ENCODE measurements around the gene CDH10.

Gene CDH10

DNA sequence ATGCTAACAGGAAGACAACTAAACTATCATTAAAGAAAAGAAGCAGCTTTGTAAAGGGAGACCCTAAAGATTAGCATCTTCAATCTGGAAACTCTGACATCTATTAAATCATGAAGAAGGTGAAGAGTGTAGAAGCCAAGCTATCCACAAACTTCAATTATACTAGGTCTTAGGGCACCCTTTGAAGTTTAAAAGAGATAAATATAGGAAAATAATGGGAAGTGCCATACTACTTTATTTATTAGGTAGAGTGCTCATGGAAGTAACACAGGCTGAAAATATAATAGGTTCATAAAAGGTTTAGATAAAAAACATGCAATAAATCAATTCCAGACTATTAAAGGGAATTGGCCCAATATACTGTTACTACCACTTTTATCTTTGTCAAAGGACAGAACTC, 19.9 kb downstream of the CDH10 start:
- no peak overlapping the region for H3K4me3 Mint-ChIP-seq
- H3K9me3 Mint-ChIP-seq, result no peaks in the 10 kb centered on the region
- H3K27me3 Mint-ChIP-seq (ENCODE audit: low read depth), result no peaks in the 10 kb centered on the region
- no peaks in the 10 kb centered on the region for H3K4me1 Mint-ChIP-seq (ENCODE audit: low read depth)
- no peak overlapping the region for H3K27ac Mint-ChIP-seq
- no peaks in the 10 kb centered on the region for H3K36me3 Mint-ChIP-seq (ENCODE audit: low read depth)

DNA sequence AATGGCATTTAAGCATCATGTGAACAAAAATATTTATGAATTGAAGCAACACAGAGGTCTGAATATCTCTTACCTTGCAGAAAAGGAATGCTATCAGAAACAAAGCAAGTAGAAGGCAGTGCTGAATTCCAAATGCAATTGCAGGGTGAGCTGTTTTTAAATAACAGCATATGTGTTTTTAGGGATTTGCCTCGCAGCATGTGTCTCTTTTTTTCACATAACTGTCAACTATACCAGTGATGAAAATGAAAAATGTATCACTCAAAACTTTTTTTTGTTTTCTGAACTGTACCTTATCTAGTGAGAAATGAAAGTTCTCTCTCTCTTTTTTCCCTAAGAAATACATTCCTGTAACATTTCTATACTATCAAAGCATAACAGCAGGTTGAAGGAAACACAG, 21.2 kb downstream of the CDH10 start:
- Mint-ChIP-seq H3K4me3 (no peak overlapping the region), H3K36me3 (ENCODE audit: low read depth) (no peaks in the 10 kb centered on the region), H3K4me1 (ENCODE audit: low read depth) (no peaks in the 10 kb centered on the region), H3K9me3 (no peaks in the 10 kb centered on the region), H3K27me3 (ENCODE audit: low read depth) (no peaks in the 10 kb centered on the region), H3K27ac (no peak overlapping the region)

DNA sequence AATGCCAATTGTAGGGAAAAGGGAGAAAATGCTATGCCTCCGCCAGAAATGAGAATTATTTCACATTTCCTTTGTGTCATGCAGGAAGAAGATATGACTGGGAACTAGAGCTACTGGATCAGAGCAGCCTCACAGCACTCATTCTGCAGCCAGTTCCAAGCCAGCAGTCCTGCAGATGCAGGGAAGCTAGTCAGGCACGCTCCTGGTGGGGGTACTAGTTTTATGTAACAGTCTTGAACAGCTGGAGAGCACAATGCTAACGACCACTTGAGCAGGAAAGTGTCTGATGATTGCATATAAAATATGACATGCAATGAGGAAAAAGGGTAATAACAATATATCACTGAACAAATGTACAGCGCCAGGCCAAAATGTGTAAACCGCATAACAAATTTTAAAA, 21.7 kb downstream of the CDH10 start:
- Mint-ChIP-seq H3K4me1 (ENCODE audit: low read depth) (no peaks in the 10 kb centered on the region), H3K27ac (no peak overlapping the region), H3K9me3 (no peaks in the 10 kb centered on the region), H3K27me3 (ENCODE audit: low read depth) (no peaks in the 10 kb centered on the region), H3K4me3 (no peak overlapping the region), H3K36me3 (ENCODE audit: low read depth) (no peaks in the 10 kb centered on the region)

DNA sequence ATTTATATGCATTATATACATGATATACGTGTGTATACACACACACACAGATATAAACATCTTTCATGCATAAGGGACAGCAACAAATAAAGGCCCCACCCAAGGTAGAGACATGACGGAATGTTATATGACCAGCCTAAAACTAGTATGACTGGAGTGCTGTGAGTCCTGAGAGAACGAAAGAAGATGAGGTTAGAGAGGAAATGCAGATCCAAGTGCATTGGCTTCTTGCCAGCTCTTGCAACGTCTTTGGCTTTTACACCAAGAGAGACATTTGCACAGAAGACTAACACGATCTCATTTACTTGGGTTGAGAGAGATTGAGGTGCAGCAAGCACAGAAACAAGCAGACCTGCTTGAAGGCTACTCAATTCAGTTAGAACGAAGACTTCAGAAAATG, 23.0 kb downstream of the CDH10 start:
- no peaks in the 10 kb centered on the region for H3K9me3 Mint-ChIP-seq
- H3K4me3 Mint-ChIP-seq, result no peak overlapping the region
- H3K27me3 Mint-ChIP-seq (ENCODE audit: low read depth), result no peaks in the 10 kb centered on the region
- H3K36me3 Mint-ChIP-seq (ENCODE audit: low read depth), result no peaks in the 10 kb centered on the region
- H3K4me1 Mint-ChIP-seq (ENCODE audit: low read depth), result no peaks in the 10 kb centered on the region
- H3K27ac Mint-ChIP-seq, result no peak overlapping the region

DNA sequence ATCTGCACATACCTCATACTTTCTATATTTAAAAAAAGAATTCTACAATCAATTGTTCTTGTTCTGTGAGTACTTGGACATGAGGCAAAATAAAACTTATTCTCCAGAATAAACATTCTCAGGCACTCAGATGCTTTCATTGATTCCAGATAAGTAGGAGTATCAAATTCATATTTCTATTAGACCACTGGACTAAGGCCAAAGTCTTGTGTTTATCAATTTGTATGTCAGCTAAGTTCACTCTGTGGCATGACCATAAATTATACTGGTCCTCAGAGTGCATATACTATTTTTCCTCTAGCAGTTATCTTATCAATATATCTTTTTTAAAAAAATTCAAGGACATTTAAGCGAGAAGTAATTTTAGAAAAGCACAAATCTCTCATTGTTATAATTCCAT, 28.2 kb downstream of the CDH10 start:
- H3K4me3 Mint-ChIP-seq, result no peak overlapping the region
- no peaks in the 10 kb centered on the region for H3K36me3 Mint-ChIP-seq (ENCODE audit: low read depth)
- no peaks in the 10 kb centered on the region for H3K27me3 Mint-ChIP-seq (ENCODE audit: low read depth)

DNA sequence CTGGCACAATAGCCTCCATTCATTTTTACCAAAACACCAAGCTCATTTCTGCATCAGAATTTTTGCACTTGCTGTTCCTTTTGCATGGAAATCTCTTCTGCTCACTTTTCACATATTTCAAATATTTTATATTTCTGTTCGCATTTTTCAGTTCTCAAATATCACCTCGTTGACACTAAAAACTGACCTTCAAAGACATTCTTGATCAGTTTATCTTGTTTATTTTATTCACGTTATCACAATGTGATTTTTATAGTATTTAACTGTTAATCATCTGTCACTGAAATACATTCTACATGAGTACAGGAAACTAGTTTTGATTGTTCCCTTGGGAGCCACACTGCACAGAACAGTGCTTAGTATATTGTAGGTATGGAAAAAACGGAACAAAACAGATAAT, 29.6 kb downstream of the CDH10 start:
- no peaks in the 10 kb centered on the region for H3K27me3 Mint-ChIP-seq (ENCODE audit: low read depth)

More for the DNA sequence above, 28.2 kb downstream of the CDH10 start:
- H3K9me3 Mint-ChIP-seq, result peaks cover 6% of the 10 kb centered on the region
- no peak overlapping the region for H3K27ac Mint-ChIP-seq
- no peaks in the 10 kb centered on the region for H3K4me1 Mint-ChIP-seq (ENCODE audit: low read depth)

DNA sequence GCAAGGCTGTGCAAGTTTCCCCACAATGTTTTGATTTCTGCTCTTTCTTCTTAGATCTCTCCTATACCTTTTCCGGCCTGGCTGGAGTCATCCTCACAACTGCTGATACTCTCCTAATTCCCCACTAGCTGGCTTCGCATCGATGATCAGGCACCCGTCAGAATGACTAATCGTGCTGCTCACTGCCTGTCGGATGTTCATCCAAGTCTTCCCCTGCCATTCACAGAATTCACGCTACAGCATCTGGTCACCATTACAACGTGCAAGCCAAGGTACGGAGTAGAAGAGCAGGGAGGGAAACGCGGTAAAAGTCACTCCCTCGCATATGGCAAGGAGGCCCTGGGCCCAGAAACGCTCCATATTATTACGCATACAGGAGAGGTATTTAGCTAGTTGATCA, 35.1 kb downstream of the CDH10 start:
- Mint-ChIP-seq H3K36me3 (ENCODE audit: low read depth) (no peaks in the 10 kb centered on the region), H3K27me3 (ENCODE audit: low read depth) (no peaks in the 10 kb centered on the region), H3K27ac (no peak overlapping the region), H3K4me3 (no peak overlapping the region), H3K9me3 (peaks cover 20% of the 10 kb centered on the region), H3K4me1 (ENCODE audit: low read depth) (no peaks in the 10 kb centered on the region)

More for the DNA sequence above, 29.6 kb downstream of the CDH10 start:
- Mint-ChIP-seq H3K4me1 (ENCODE audit: low read depth) (no peaks in the 10 kb centered on the region), H3K9me3 (peaks cover 8% of the 10 kb centered on the region), H3K27ac (no peak overlapping the region), H3K36me3 (ENCODE audit: low read depth) (no peaks in the 10 kb centered on the region), H3K4me3 (no peak overlapping the region)

DNA sequence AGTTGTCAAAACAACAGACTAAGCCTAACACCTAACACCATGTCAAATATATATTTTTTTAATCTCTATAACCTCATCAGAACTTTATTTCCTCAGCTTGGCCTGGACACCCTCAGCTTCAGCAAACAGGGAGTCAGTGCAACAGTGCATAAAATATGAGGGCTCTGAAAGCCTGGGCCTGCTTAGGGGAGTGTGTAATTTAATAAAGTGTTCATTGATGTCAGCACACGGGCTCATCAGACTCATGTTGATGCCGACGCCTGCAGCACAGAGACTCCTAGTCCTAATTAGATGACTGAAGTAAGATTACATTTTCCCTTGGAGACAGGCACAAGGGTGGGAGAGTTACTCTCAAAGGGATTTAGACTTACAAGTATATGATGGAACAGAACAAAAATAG, 37.8 kb downstream of the CDH10 start:
- Mint-ChIP-seq H3K27ac (no peak overlapping the region), H3K36me3 (ENCODE audit: low read depth) (no peaks in the 10 kb centered on the region), H3K9me3 (peaks cover 20% of the 10 kb centered on the region), H3K27me3 (ENCODE audit: low read depth) (no peaks in the 10 kb centered on the region), H3K4me1 (ENCODE audit: low read depth) (no peaks in the 10 kb centered on the region), H3K4me3 (no peak overlapping the region)

DNA sequence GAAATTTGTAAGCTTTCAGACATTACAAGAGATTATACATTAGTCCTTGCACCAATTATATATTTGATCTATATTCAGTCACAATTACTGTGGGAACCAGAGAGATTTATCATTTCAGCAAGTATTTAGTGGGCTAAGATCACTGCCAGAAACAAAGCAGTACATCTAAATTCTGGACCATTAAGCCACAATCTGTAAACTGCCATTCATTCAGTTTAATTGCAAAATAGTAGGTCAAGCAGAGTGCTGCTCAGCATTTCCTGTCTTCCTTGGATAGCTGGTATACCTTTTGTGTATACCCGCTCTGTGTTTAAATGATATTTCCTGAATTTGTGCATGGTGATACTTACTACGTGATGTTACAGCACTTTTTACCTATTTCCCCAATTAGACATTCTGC, 42.6 kb downstream of the CDH10 start:
- H3K4me1 Mint-ChIP-seq (ENCODE audit: low read depth), result no peaks in the 10 kb centered on the region

DNA sequence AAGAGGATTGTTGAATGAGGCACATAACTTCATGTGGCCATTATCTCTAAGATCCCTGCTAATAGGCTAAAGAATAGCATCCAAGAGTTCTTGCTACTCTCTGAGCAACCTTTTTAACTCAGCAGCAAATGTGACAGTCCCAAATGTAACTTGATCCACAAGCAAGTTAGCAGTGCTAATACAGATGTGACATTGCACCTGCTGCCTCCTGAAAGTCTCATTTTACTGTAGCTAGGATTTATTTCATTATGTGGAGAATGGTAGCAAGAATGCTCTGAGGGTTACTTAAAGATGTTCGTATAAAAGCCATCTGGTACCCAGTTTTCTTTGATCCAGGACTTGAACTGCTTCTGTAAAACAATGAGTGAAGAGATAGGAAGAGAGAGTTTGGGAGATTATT, 45.8 kb downstream of the CDH10 start:
- Mint-ChIP-seq H3K9me3 (peaks cover 17% of the 10 kb centered on the region), H3K36me3 (ENCODE audit: low read depth) (no peaks in the 10 kb centered on the region), H3K27me3 (ENCODE audit: low read depth) (no peaks in the 10 kb centered on the region), H3K4me3 (no peak overlapping the region), H3K4me1 (ENCODE audit: low read depth) (no peaks in the 10 kb centered on the region), H3K27ac (no peak overlapping the region)

More for the DNA sequence above, 42.6 kb downstream of the CDH10 start:
- no peaks in the 10 kb centered on the region for H3K27me3 Mint-ChIP-seq (ENCODE audit: low read depth)
- peaks cover 17% of the 10 kb centered on the region for H3K9me3 Mint-ChIP-seq
- no peaks in the 10 kb centered on the region for H3K36me3 Mint-ChIP-seq (ENCODE audit: low read depth)
- H3K27ac Mint-ChIP-seq, result no peak overlapping the region
- H3K4me3 Mint-ChIP-seq, result no peak overlapping the region

DNA sequence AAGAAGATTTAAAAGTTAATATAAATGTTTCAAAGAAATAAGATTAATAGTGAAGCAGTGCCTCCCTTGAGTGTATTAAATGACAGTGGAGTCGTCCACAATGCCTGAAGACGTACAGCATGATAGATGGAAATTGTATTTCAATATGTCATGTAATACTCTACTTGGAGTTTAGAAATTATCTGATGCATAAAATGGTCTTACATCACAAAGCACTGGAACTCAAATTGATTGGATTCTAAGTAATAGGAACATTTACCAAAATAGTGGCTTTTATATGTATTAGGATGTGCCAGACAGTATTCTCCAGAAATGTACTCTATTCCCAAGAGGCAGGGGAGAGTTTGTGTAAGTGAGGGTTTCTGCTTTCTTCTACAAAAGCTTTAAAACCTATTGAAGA, 49.4 kb downstream of the CDH10 start:
- Mint-ChIP-seq H3K9me3 (peaks cover 17% of the 10 kb centered on the region), H3K4me3 (no peak overlapping the region), H3K27ac (no peak overlapping the region), H3K27me3 (ENCODE audit: low read depth) (no peaks in the 10 kb centered on the region), H3K4me1 (ENCODE audit: low read depth) (no peaks in the 10 kb centered on the region), H3K36me3 (ENCODE audit: low read depth) (no peaks in the 10 kb centered on the region)

DNA sequence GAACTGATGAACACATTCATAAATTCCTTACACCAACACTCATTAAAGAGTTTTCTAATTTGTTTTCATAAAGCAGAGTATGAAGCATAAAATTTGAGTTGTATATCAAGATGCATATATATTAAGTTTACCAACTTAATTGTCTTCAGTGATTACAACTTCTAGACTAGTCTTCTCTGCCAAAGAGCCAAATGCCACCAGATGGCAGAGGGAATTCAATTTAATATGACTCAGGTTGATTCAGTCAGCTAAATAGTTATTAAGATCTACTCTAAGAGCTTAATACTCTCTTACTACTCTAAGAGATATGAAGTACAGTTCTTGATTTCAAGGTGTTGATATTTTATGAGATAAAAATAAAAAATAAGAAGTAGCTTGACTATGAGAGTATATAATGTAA, 53.4 kb downstream of the CDH10 start:
- no peak overlapping the region for H3K27ac Mint-ChIP-seq
- no peak overlapping the region for H3K4me3 Mint-ChIP-seq
- peaks cover 9% of the 10 kb centered on the region for H3K9me3 Mint-ChIP-seq
- H3K27me3 Mint-ChIP-seq (ENCODE audit: low read depth), result no peaks in the 10 kb centered on the region
- no peaks in the 10 kb centered on the region for H3K36me3 Mint-ChIP-seq (ENCODE audit: low read depth)
- H3K4me1 Mint-ChIP-seq (ENCODE audit: low read depth), result no peaks in the 10 kb centered on the region

DNA sequence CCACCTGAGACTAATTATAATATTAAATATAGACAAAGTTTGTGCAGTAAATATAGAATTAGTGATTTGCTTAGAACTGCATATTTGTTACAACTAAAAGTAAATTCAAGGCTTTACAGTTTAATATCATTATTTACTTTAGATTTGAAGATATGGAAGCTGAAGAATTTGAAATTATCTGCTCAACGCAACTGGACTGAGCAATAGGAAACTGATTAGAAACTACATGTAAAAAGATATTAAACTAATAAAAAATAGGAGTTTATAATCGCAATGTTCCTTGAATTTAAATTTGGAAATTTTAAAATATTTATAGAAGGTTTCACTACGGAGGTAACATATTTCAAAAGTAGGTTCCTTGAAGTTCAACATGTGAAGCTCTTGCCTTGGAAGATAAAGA, 55.2 kb downstream of the CDH10 start:
- no peaks in the 10 kb centered on the region for H3K36me3 Mint-ChIP-seq (ENCODE audit: low read depth)
- H3K4me3 Mint-ChIP-seq, result no peak overlapping the region
- no peaks in the 10 kb centered on the region for H3K27me3 Mint-ChIP-seq (ENCODE audit: low read depth)
- no peak overlapping the region for H3K27ac Mint-ChIP-seq
- peaks cover 12% of the 10 kb centered on the region for H3K9me3 Mint-ChIP-seq
- no peaks in the 10 kb centered on the region for H3K4me1 Mint-ChIP-seq (ENCODE audit: low read depth)

DNA sequence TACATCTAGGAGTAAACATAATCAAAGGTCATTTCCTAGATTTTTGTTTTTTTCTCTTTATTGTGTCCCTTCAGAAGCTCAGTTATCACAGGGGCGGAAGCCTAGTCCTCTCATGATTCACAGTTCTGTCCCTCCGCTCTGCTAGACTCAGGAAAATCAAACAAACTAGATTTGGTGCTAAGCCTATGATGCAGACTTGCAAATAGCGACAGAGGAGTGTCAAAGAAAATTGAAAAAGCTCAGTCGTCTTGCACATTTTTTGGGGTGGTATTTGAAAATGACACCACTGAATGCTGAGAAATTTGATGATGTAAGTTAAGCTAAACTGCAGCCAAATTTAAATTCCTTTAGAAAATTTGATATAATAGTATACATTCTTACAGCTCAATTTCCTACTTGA, 59.0 kb downstream of the CDH10 start:
- Mint-ChIP-seq H3K4me3 (no peak overlapping the region), H3K9me3 (peaks cover 19% of the 10 kb centered on the region), H3K36me3 (ENCODE audit: low read depth) (no peaks in the 10 kb centered on the region), H3K4me1 (ENCODE audit: low read depth) (no peaks in the 10 kb centered on the region), H3K27ac (no peak overlapping the region), H3K27me3 (ENCODE audit: low read depth) (no peaks in the 10 kb centered on the region)

DNA sequence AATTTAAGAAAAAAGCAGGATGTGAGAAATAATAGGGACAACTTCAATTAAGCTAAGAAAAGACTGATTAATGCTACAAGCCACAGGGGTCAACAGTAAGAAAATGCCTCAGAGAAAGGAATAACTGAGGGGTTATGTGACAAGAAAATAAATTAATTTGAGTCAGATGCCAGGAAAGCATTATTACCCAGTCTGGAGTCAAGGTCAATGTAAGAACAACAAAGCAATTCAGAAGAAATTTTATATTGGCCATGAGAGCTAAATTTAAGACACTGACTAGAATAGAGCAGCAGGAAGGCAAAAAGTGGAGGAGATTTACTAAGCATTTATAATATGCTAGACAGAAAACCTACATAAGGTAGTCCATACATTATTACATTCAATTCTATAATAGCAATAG, 73.5 kb downstream of the CDH10 start:
- Mint-ChIP-seq H3K4me1 (ENCODE audit: low read depth) (no peaks in the 10 kb centered on the region), H3K27ac (no peak overlapping the region), H3K9me3 (peaks cover 27% of the 10 kb centered on the region)

DNA sequence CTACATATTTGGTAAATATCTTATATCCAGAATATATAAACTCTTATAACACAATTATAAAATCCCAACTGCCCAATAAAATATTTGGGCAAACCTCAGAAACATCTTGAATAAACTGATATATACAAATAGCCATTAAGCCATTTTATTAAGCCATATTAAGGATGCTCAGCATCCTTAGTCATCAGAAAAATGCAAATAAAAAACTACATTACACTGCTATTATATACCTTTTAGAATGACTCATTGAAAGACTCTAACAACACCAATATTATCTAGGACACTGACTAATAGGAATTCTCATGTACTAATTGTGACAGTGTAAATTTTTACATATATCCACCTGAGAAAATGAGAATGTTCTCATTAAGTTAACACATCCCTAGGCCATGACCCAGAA, 77.8 kb downstream of the CDH10 start:
- H3K27ac Mint-ChIP-seq, result no peak overlapping the region
- H3K9me3 Mint-ChIP-seq, result peaks cover 26% of the 10 kb centered on the region
- no peaks in the 10 kb centered on the region for H3K27me3 Mint-ChIP-seq (ENCODE audit: low read depth)
- H3K4me3 Mint-ChIP-seq, result no peak overlapping the region
- H3K4me1 Mint-ChIP-seq (ENCODE audit: low read depth), result no peaks in the 10 kb centered on the region
- no peaks in the 10 kb centered on the region for H3K36me3 Mint-ChIP-seq (ENCODE audit: low read depth)

More for the DNA sequence above, 73.5 kb downstream of the CDH10 start:
- Mint-ChIP-seq H3K4me3 (no peak overlapping the region), H3K36me3 (ENCODE audit: low read depth) (no peaks in the 10 kb centered on the region), H3K27me3 (ENCODE audit: low read depth) (no peaks in the 10 kb centered on the region)

Data from T-helper 1 cell treated with Interleukin-12 subunit alpha and Interleukin-12 subunit beta and Interleukin-4 antibody, amounts not matched to agents 30 μg/mL and 1 μg/mL, for 36 hours (primary cell).